Activated naive CD8-positive, alpha-beta T cell (primary cell): ENCODE measurements around the gene C17orf107.

Experiments
- H3K27ac Mint-ChIP-seq: one replicate; pipeline ENCODE4 v1.8.0; 2021; ENCODE audit warnings: mixed read lengths
- H3K27me3 Mint-ChIP-seq: one replicate; pipeline ENCODE4 v1.8.0; 2021; ENCODE audit warnings: mixed read lengths
- H3K36me3 Mint-ChIP-seq: one replicate; pipeline ENCODE4 v1.8.0; 2021; ENCODE audit warnings: mixed read lengths
- H3K4me1 Mint-ChIP-seq: one replicate; pipeline ENCODE4 v1.8.0; 2021; ENCODE audit warnings: low read depth, mixed read lengths
- H3K4me3 Mint-ChIP-seq: one replicate; pipeline ENCODE4 v1.8.0; 2021; ENCODE audit warnings: mild to moderate bottlenecking, mixed read lengths
- H3K9me3 Mint-ChIP-seq: one replicate; pipeline ENCODE4 v1.8.0; 2021; ENCODE audit warnings: low read depth, mixed read lengths

C17orf107 gene

DNA sequence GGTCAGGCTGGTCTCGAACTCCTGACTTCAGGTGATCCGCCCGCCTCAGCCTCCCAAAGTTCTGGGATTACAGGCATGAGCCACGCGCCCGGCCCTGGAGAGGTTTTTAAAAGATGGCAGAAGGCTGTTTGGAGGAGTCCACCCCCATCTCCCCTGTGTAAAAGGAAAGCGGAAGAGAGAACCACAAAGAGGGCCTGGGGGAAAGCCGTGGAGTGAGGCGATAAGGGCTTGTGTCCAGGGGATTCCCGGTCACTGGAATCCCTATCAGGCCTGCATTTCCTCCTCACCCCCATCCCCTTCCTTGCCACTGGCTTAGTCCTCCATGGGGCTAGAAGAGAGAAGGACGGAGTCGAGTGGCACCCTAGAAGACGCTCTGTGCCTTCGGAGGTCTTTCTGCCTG, 32.6 kb downstream of the C17orf107 start, which contains the start of gene GP1BA:
Gene GP1BA, plus strand, starts transcription at position 315 of the 400 bp plus-strand sequence. CDS start 328 bp downstream, outside the sequence.
- no peaks in the 10 kb centered on the region for H3K9me3 Mint-ChIP-seq
- peaks cover 19% of the 10 kb centered on the region for H3K4me1 Mint-ChIP-seq
- H3K36me3 Mint-ChIP-seq, result peaks cover 3% of the 10 kb centered on the region
- H3K27me3 Mint-ChIP-seq, result no peaks in the 10 kb centered on the region
- no peak within 1 kb of the TSS for H3K27ac Mint-ChIP-seq
- no peak within 1 kb of the TSS for H3K4me3 Mint-ChIP-seq

DNA sequence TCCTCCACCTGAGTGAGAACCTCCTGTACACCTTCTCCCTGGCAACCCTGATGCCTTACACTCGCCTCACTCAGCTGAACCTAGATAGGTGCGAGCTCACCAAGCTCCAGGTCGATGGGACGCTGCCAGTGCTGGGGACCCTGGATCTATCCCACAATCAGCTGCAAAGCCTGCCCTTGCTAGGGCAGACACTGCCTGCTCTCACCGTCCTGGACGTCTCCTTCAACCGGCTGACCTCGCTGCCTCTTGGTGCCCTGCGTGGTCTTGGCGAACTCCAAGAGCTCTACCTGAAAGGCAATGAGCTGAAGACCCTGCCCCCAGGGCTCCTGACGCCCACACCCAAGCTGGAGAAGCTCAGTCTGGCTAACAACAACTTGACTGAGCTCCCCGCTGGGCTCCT, 33.4 kb downstream of the C17orf107 start:
- H3K27me3 Mint-ChIP-seq, result no peaks in the 10 kb centered on the region
- no peaks in the 10 kb centered on the region for H3K9me3 Mint-ChIP-seq
- H3K4me3 Mint-ChIP-seq, result no peak overlapping the region
- H3K4me1 Mint-ChIP-seq, result peaks cover 22% of the 10 kb centered on the region
- H3K36me3 Mint-ChIP-seq, result no peaks in the 10 kb centered on the region
- no peak overlapping the region for H3K27ac Mint-ChIP-seq

DNA sequence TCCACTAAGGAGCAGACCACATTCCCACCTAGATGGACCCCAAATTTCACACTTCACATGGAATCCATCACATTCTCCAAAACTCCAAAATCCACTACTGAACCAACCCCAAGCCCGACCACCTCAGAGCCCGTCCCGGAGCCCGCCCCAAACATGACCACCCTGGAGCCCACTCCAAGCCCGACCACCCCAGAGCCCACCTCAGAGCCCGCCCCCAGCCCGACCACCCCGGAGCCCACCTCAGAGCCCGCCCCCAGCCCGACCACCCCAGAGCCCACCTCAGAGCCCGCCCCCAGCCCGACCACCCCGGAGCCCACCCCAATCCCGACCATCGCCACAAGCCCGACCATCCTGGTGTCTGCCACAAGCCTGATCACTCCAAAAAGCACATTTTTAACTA, 34.3 kb downstream of the C17orf107 start:
- Mint-ChIP-seq H3K4me3 (peak overlapping the region; percentile 38), H3K4me1 (peaks cover 28% of the 10 kb centered on the region), H3K36me3 (no peaks in the 10 kb centered on the region), H3K9me3 (no peaks in the 10 kb centered on the region), H3K27me3 (no peaks in the 10 kb centered on the region), H3K27ac (peak overlapping the region; percentile 34)

DNA sequence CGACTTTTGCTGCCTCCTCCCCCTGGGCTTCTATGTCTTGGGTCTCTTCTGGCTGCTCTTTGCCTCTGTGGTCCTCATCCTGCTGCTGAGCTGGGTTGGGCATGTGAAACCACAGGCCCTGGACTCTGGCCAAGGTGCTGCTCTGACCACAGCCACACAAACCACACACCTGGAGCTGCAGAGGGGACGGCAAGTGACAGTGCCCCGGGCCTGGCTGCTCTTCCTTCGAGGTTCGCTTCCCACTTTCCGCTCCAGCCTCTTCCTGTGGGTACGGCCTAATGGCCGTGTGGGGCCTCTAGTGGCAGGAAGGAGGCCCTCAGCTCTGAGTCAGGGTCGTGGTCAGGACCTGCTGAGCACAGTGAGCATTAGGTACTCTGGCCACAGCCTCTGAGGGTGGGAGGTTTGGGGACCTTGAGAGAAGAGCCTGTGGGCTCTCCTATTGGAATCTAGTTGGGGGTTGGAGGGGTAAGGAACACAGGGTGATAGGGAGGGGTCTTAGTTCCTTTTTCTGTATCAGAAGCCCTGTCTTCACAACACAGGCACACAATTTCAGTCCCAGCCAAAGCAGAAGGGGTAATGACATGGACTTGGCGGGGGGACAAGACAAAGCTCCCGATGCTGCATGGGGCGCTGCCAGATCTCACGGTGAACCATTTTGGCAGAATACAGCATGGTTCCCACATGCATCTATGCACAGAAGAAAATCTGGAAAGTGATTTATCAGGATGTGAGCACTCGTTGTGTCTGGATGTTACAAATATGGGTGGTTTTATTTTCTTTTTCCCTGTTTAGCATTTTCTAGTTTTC, 35.0 kb downstream of the C17orf107 start:
- Mint-ChIP-seq H3K4me1 (peaks cover 33% of the 10 kb centered on the region), H3K27me3 (no peaks in the 10 kb centered on the region), H3K36me3 (no peaks in the 10 kb centered on the region), H3K4me3 (peak overlapping the region; percentile 38), H3K27ac (peak overlapping the region; percentile 34), H3K9me3 (no peaks in the 10 kb centered on the region)

DNA sequence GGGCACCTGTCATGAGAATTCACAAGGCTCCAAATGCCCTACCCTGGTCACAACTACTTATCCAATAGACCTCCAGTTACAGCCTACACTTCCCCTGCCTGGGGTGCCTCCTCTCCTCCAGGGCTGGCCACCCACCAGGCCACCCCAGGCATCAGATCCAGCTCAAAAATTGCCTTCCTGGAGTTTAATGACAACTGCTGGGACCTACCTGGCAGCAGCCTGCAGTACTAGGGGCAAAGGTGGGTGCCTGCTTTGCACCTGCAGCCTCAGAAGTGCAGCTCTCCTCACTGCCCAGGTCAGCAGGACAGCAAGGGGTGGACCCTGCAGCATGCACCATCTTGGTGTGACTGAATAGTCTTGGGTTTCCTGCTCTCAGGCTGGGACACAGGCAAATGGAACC, 36.3 kb downstream of the C17orf107 start:
- Mint-ChIP-seq H3K9me3 (no peaks in the 10 kb centered on the region), H3K4me1 (peaks cover 33% of the 10 kb centered on the region), H3K27ac (no peak overlapping the region), H3K27me3 (no peaks in the 10 kb centered on the region), H3K36me3 (no peaks in the 10 kb centered on the region), H3K4me3 (no peak overlapping the region)

DNA sequence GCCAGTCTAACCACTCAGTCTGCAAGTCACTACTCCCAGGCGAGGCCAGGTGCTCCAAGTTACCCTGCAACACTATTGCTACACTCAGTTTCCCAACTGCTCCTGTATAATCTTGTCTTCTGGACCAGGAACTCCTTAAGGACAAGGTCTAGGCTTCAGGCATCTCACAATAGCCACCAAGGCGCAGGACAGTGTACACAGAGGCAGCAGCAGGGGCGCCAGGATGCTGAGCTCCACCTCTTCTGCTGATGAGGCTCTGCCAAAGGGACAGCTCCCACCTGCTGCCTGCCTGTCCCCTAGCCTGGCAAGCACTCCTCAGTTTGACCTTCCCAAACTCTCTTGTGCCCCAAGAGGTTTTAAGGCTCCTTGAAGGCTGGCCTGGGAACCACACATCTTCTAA, 37.1 kb downstream of the C17orf107 start:
- Mint-ChIP-seq H3K4me1 (peaks cover 37% of the 10 kb centered on the region), H3K4me3 (peak overlapping the region; percentile 12), H3K9me3 (no peaks in the 10 kb centered on the region), H3K27ac (no peak overlapping the region), H3K36me3 (no peaks in the 10 kb centered on the region), H3K27me3 (no peaks in the 10 kb centered on the region)

DNA sequence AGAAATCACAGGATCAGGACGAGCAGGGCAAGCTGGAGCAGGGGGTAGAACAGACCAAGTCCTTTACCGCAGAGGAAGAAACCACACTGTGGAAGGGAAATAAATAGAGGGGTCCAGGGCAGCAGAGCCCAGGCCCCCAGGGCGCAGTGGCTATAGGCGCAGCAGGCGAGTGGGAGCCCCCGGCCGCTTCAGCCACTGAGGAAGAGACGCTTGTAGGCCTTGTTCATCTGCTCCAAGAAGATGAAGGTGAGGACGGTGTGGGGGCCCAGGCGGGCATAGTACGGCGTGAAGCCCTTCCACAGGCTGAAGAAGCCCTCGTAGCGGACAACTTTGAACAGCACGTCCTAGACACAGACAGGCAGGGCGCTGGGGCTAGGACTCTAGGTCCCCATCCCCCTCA, 38.2 kb downstream of the C17orf107 start:
- H3K27me3 Mint-ChIP-seq, result no peaks in the 10 kb centered on the region
- no peaks in the 10 kb centered on the region for H3K9me3 Mint-ChIP-seq
- H3K36me3 Mint-ChIP-seq, result peaks cover 3% of the 10 kb centered on the region
- H3K4me1 Mint-ChIP-seq, result peaks cover 49% of the 10 kb centered on the region
- peak overlapping the region; percentile 96 for H3K4me3 Mint-ChIP-seq
- H3K27ac Mint-ChIP-seq, result no peak overlapping the region

DNA sequence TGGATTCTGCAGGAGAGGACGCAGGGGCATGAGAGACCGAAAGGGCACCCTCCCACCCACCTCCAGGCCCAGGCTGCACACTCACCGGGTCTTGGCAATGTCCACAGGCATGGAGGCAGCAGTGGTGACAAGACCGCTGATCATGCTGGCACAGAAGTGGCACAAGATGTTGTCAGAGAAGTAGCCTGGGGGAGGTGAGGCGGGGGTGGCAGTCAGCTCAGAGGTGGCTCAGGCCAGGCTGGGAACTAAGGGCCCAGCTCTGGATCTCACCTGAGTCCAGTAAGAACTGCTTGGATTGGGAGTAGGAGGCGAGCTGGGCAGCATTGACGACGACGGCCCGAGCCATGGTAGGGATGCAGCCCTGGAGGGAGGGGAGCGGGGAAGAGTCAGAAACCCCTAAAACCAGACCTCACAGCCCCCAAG, 38.7 kb downstream of the C17orf107 start:
- Mint-ChIP-seq H3K9me3 (no peaks in the 10 kb centered on the region), H3K27me3 (no peaks in the 10 kb centered on the region), H3K4me3 (peak overlapping the region; percentile 96), H3K36me3 (peaks cover 5% of the 10 kb centered on the region), H3K4me1 (peaks cover 54% of the 10 kb centered on the region), H3K27ac (peak overlapping the region; percentile 96)

DNA sequence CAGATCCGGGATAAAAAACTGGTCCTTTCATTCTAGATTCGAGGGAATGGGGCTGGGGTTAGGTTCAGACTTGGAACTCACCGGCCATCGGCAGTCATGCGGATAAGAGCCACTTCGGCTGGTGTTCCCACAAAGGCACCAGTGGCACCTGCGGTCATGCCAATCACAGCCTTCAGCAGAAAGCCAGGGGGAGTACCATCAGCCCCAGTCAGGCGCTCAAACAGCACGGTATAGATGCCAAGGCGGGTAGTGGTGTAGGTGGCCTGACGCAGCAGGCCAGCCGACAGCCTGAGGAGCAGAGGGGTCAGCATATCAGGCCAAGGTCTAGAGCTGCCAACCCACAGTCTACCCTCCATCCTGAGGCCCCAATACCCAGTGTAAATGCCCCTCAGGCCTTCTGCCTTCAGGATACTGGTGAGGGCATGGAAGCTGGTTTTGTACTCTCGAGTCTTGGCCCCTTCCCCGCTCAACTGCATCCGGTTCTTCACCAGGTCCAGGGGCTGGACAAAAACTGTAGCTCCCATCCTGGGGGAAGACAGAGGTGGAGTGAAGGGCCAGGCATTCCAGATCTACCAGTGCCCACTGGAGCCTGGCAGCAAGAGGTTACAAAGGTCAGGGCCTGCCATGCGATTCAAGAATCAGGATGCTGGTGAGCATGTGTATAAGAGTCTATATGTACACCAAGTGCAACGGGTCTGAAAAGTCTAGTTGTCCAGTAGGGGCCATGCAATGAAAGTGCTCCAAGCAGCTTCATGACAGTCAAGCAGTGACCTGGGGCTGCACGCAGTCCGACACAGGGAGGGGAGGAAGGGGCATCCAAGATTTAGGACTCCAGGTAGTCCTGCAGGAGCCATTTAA, 39.6 kb downstream of the C17orf107 start:
- peak overlapping the region; percentile 96 for H3K27ac Mint-ChIP-seq
- peaks cover 6% of the 10 kb centered on the region for H3K36me3 Mint-ChIP-seq
- no peaks in the 10 kb centered on the region for H3K9me3 Mint-ChIP-seq
- no peaks in the 10 kb centered on the region for H3K27me3 Mint-ChIP-seq
- peaks cover 55% of the 10 kb centered on the region for H3K4me1 Mint-ChIP-seq
- peak overlapping the region; percentile 96 for H3K4me3 Mint-ChIP-seq

DNA sequence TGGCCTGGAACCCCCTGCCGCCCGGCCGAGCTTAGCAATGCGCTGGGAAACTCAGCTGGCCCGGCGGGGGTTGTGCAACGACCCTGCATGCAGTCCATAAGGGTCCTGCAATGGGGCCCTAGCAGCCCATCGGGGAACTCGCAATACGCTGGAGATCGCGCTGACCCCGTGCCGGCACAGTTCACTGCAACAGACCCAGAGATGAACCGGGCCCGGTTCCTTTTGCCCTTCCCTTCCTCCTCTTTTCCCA, 40.1 kb downstream of the C17orf107 start:
- Mint-ChIP-seq H3K4me1 (peaks cover 55% of the 10 kb centered on the region), H3K9me3 (no peaks in the 10 kb centered on the region), H3K36me3 (peaks cover 6% of the 10 kb centered on the region), H3K27me3 (no peaks in the 10 kb centered on the region), H3K4me3 (peak overlapping the region; percentile 96), H3K27ac (peak overlapping the region; percentile 96)

DNA sequence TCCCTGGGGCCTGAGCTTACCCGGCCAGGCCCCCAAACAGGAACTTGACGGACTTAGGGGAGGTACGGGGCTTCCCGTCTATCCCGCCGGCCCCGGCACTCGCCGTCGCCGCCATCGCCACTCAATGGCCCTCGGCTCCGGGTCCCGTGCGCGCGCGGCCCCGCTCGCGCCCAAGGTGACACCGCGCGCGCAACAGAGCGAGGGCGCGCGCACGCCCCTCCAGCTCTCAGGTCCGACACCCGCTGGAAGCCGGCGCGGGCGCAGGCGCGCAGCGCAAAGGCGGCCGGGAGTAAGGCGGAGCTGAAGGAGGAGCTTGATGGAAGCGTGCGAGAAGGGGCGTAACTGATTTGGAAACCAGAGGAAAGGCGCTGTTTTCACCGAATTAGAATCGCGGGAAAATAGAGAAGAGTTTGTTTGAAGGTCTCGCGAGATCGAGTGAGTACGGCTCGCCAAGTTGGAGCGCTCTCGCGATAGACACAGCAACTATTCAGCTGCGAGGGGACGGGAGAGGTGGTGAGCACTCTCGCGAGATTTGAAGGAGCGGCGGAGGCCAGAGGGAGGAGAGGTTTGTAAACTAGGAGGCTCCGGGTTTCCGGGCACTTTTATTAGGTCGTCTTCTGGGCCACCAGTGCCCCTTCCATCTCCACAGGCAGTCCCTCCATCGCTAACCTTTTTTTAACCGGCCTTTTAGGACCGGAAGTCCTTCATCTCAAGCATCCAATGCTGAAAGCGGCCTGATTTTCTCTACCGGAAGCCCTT, 40.6 kb downstream of the C17orf107 start, which contains the start of the genes RNF167 and SLC25A11:
Gene RNF167, plus strand, starts transcription at position 473 of the 759 bp plus-strand sequence. CDS start 642 bp downstream, outside the sequence.
Gene SLC25A11, minus strand, starts transcription at position 251 of the 759 bp plus-strand sequence. Its CDS starts 136 bp downstream, at position 115.
- Mint-ChIP-seq H3K27me3 (no peaks in the 10 kb centered on the region), H3K4me3 (peak within 1 kb of the TSS; percentile 96), H3K27ac (peak within 1 kb of the TSS; percentile 99), H3K9me3 (no peaks in the 10 kb centered on the region), H3K36me3 (peaks cover 7% of the 10 kb centered on the region), H3K4me1 (peaks cover 57% of the 10 kb centered on the region)

DNA sequence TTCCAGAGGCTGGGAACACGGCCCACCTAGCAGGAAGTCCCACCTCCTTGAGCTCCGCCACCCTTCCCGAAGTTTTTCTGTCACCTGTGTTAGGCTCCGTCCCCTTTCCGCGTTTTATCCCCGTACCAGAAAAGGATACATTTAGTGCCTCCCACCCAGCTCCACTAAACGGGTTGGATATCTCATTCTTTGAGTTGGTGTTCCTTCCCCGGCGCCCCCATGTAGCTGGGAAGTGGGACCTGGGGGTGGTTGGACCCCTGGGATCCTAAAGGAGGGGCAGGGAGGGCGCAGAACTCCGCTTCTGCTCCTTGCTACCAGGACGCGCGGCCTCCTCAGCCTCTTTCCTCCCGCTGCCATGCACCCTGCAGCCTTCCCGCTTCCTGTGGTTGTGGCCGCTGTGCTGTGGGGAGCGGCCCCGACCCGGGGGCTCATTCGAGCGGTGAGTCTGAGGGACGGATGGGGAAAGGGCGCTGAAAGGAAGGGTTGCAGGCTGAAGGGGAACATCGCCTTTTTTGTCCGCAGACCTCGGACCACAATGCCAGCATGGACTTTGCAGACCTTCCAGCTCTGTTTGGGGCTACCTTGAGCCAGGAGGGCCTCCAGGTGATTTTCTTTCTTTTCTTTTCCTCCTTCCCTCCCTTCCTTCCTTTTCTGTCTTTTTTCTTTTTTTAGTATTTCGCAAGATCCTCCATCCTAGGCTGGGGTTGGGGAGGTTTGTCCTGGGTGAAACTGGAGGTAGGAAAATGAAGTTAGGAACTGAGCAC, 41.4 kb downstream of the C17orf107 start:
- Mint-ChIP-seq H3K27me3 (no peaks in the 10 kb centered on the region), H3K27ac (peak overlapping the region; percentile 99), H3K36me3 (peaks cover 13% of the 10 kb centered on the region), H3K4me3 (peak overlapping the region; percentile 96), H3K4me1 (peaks cover 65% of the 10 kb centered on the region), H3K9me3 (no peaks in the 10 kb centered on the region)

DNA sequence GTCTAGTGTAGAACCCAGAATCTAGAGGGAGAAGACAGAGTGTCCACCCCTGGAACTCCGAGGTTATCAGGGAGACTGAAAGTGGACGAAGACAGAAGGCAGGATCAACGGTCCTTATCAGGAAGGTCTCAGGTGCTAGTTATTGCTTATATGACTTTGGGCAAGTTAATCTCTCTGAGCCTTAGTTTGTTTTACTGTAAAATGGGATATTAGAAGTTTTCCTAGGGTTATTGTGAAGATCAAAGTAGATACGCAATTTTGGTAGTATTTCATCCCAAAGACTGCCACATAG, 41.9 kb downstream of the C17orf107 start:
- H3K4me3 Mint-ChIP-seq, result peak overlapping the region; percentile 96

More for the DNA sequence above, 41.9 kb downstream of the C17orf107 start:
- no peaks in the 10 kb centered on the region for H3K27me3 Mint-ChIP-seq
- H3K27ac Mint-ChIP-seq, result peak overlapping the region; percentile 99
- peaks cover 63% of the 10 kb centered on the region for H3K4me1 Mint-ChIP-seq
- peaks cover 14% of the 10 kb centered on the region for H3K36me3 Mint-ChIP-seq
- H3K9me3 Mint-ChIP-seq, result no peaks in the 10 kb centered on the region
